SK-N-SH treated with all-trans-retinoic acid at 6 μM for 48 hours (cell line): Measurements from ENCODE around the gene ETV6.

Experiments
- CREB5 ChIP-seq: fragments of 250-450 bp; sonication (Bioruptor Pico); IDR thresholded peaks from 2 replicates; pipeline ENCODE4 v1.5.1; 2020; ENCODE audit warnings: low read depth, mild to moderate bottlenecking, moderate library complexity
- PATZ1 ChIP-seq: fragments of 250-450 bp; sonication (Bioruptor Pico); IDR thresholded peaks from 2 replicates; pipeline ENCODE4 v1.8.0; 2020; ENCODE audit warnings: mild to moderate bottlenecking, moderate library complexity, borderline replicate concordance
- ZNF70 ChIP-seq: fragments of 450-650 bp; formaldehyde crosslinking; IDR thresholded peaks from 2 replicates; pipeline ENCODE4 v1.5.0; 2020; ENCODE audit warnings: mild to moderate bottlenecking, moderate library complexity

GRCh38 chr12:11658791-11659190 lies 9.3 kb downstream of the ETV6 start:
- no peak for TF ChIP-seq PATZ1 (CRISPR knock-in tag)
- TF ChIP-seq ZNF70 (CRISPR knock-in tag), result no peak
- TF ChIP-seq CREB5 (CRISPR knock-in tag), result no peak
